ENCODE results near the gene SLC6A20.

SLC6A20 gene

DNA sequence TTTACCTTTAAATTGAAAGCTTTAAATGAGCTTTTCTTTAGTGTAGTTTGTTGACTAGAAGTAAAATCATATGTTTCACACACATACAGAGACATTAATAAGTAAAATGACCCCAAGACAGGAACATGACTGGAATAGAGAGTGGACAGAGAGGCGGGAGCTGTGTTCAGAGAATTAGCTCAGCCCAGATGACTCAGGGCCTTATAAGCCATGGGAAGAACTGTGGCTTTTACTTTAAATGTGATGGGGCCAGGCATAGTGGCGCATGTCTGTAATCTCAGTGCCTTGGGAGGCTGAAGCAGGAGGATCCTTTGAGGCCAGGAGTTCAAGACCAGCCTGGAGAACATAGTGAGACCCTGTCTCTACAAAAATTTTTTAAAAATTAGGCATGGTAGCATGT lies 80.4 kb downstream of the SLC6A20 start:
- no peak for DNase-seq

DNA sequence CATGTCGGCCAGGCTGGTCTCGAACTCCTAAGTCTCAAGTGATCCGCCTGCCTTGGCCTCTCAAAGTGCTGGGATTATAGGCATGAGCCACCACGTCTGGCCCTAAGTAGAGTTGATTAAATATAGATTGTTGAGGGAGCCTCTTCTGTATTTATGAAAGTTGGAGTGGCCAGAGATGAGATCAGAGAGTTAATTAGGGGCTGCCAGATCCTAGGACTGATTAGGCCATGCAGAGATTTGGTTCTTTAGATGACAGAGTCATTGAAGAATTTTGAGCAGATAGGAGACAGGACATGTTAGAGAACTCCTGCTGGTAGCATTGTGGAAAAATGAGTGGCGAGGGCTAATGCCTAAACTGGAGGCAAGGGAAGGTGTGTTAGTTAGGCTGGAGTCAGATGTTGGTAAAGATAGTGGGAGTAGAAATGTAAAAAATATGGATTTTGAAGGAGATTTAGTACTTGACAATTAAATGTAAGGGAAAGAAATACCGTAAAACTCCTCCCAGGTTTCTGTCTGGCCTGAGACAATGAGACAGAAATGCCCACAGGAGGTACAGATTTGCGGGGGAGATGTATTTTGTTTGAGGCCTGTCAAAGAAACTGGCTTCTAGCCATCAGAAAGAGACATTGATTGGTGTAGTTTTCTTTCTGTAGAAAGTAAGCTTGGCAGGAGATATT lies 83.8 kb downstream of the SLC6A20 start:
- no peak for DNase-seq

DNA sequence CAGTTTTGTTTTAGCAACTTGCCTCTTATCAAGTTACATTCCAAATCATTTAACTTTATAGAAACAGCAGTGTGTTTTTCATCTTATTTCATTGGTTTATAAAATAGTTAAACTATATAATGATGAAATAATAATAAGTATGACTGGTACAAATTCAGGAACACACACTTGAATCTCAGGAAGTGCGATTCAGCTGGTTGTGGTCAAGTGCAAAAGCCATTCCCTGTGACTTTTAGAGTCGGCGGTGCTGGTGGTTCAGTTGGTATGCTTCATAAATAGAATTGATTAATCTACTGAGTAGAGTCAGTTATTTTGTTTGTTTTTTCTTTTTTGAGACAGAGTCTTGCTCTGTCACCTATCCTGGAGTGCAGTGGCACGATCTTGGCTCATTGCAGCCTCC lies 84.4 kb downstream of the SLC6A20 start:
- DNase-seq = no peak

DNA sequence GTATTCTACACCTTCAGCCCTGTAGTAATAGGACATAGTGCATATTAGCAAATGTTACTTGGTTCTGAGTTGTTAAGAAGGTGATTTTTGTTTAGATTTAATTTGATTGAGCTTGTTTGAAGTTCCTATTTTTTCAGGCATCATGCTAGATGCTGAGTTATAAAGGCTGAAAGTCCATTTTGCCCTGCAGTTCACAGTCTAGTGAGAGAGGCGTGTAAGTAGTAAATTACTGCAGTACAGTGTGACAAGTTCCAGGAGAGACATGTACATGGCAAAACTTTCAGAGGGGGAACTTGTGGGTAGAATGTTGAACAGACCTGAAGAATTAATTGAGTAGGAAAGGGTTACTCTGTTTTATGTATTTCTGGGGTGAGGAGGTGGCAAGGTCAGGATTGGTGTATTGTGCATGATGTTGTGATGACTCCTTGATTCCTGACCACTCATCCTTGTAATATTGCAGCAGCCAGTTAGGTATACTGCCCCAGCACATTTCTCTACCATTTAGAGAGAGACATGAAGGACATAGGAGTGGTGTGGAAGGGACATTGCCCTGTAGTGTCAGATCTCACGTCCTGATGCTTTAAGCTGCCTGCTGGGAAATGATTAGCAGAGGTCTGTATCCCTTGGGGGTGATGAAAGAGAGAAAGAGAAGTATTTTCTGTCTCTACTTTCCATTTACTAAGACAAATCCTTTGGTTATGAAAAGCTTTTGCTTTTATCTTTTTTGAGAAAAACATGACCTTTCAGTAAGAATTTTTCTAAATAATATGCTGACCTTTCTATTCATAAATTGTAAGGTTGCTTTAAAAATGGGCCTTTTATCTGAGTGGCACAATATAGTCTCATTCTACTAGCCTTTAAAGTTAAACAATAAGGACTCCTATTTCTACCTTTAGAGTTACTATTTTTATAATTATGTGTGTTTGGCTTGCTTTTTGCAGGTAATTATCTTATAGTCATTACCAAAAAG lies 90.2 kb downstream of the SLC6A20 start:
- DNase-seq = no peak

Data from DMS 273 treated with DMSO at 0.1 percent for 48 hours (cell line).